CD8-positive, alpha-beta memory T cell (primary cell): ENCODE results near the gene PIGBOS1. TPM values are rescaled to one million over a fixed set of nuclear protein-coding genes. Genes with fewer than 3 reads are reported as not detected.

Experiments
- polyA plus RNA-seq: library from polyadenylated mRNA; unstranded; fragments of 300-500 nt; fragmentation: Illumina TruSeq; gene quantifications from one replicate; pipeline ENCODE4 v1.2.3, GENCODE V29; 2021
- total RNA-seq, 2 experiments: library from RNA; stranded (reverse); gene quantifications; one replicate each; pipeline ENCODE4 v1.2.3, GENCODE V29; 2021

PIGBOS1 gene
- total and polyA plus RNA-seq, 3 experiments from 2014 or later = 11.5 to 43.9 (median 11.9) TPM

Other genes starting within 250 kb of the PIGBOS1 start
- 100 to 1,000 TPM; 145 to 154 TPM for gene RSL24D1, start 122.2 kb downstream of the PIGBOS1 start, total RNA-seq
- 84.9 TPM for gene RSL24D1, start 122.2 kb downstream of the PIGBOS1 start, polyA plus RNA-seq
- gene RAB27A, start 29.3 kb downstream of the PIGBOS1 start, total RNA-seq = 100 to 1,000 TPM; 187 to 195 TPM
- gene RAB27A, start 29.3 kb downstream of the PIGBOS1 start, polyA plus RNA-seq = 132 TPM
- 10 to 100 TPM; 17.4 to 17.9 TPM for gene PIGB, start 99 bp upstream of the PIGBOS1 start, total RNA-seq
- 22.4 TPM for gene PIGB, start 99 bp upstream of the PIGBOS1 start, polyA plus RNA-seq
- gene CCPG1, start 89.2 kb upstream of the PIGBOS1 start, total RNA-seq = 10 to 100 TPM; 13.1 to 14.2 TPM
- gene CCPG1, start 89.2 kb upstream of the PIGBOS1 start, polyA plus RNA-seq = 52.8 TPM
- under 1 TPM in 1 of 2 experiments, not detected in 1; 0.44 TPM for gene PIERCE2, start 89.4 kb upstream of the PIGBOS1 start, total RNA-seq
- not detected for gene PIERCE2, start 89.4 kb upstream of the PIGBOS1 start, polyA plus RNA-seq
- under 1 TPM; 0.53 to 0.85 TPM for gene DNAAF4, start 189.1 kb upstream of the PIGBOS1 start, total RNA-seq
- not detected for gene DNAAF4, start 189.1 kb upstream of the PIGBOS1 start, polyA plus RNA-seq